MM.1S (cell line): ENCODE results near the gene ACO2.

Experiments used
- EZH2 ChIP-seq: fragments of 300-600 bp; sonication (generic); optimal IDR thresholded peaks from 2 replicates; pipeline ENCODE3; 2017; ENCODE audit warnings: low read depth, mild to moderate bottlenecking, antibody characterized with exemption, low read length, mixed read lengths
- TF ChIP-seq, protein P1 (sequence below): fragments of 300-600 bp; sonication (generic); IDR thresholded peaks from 2 replicates; pipeline ENCODE4 v1.5.1; 2016; ENCODE audit warnings: antibody characterized with exemption, low read length, mixed read lengths

DNA sequence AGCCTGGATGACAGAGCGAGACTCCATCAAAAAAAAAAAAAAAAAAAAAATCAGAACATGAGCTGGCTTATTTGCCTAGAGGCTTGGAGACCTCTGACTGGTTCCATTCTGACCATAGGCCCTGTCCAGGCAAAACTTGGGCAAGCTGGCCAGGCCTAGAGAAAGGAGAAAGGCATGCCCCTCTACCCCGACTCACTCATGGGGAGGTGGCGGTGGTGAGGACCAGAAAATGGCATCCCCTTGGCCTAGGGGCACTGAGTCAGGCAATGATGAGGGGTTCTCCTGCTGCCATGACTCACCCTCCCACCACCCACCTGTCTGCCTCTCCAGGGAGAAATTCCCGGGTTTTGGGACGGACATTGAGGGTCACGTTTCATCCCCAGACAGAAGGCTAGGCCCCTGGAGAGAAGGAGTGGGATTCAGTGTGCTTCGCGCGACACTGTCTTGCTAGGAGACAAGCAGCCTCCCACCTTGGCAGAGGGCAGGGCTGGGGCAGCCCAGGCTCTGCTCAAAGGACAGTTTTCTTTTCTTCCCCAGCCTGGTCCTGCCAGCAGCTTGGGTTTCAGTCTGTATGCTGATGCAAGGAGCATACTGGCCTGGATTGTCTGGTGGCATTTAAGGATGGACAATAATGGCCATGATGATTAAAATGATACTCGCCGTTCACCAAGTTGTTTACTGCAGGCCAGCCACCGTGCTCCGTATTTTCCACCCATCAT, 39.5 kb upstream of the ACO2 start:
- no peak for TF ChIP-seq EZH2
- TF ChIP-seq, protein P1, sequence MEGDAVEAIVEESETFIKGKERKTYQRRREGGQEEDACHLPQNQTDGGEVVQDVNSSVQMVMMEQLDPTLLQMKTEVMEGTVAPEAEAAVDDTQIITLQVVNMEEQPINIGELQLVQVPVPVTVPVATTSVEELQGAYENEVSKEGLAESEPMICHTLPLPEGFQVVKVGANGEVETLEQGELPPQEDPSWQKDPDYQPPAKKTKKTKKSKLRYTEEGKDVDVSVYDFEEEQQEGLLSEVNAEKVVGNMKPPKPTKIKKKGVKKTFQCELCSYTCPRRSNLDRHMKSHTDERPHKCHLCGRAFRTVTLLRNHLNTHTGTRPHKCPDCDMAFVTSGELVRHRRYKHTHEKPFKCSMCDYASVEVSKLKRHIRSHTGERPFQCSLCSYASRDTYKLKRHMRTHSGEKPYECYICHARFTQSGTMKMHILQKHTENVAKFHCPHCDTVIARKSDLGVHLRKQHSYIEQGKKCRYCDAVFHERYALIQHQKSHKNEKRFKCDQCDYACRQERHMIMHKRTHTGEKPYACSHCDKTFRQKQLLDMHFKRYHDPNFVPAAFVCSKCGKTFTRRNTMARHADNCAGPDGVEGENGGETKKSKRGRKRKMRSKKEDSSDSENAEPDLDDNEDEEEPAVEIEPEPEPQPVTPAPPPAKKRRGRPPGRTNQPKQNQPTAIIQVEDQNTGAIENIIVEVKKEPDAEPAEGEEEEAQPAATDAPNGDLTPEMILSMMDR: no peak
